Erythroblast (primary cell): ENCODE results near the gene NDE1.

ENCODE experiments used
- DNase-seq, 2 experiments: peaks; one replicate each; lab custom pipeline; 2025; lab: John Stamatoyannopoulos, UW
- GATA1 ChIP-seq: IDR thresholded peaks from 2 replicates; pipeline ENCODE4 v1.6.1; 2011; ENCODE audit warnings: low read depth, mild to moderate bottlenecking, control low read depth, low read length, moderate library complexity
- POLR2A ChIP-seq: IDR thresholded peaks from 2 replicates; pipeline ENCODE4 v1.6.1; 2011; ENCODE audit warnings: mild to moderate bottlenecking, low read length

Gene NDE1

GRCh38 chr16:15739464-15739863, 89.4 kb downstream of the NDE1 start:
- TF ChIP-seq POLR2A = no peak
- TF ChIP-seq GATA1 = no peak
- no peak for DNase-seq

GRCh38 chr16:15739950-15740349, 89.9 kb downstream of the NDE1 start:
- no peak for DNase-seq
- TF ChIP-seq POLR2A (no peak), GATA1 (no peak)

DNA sequence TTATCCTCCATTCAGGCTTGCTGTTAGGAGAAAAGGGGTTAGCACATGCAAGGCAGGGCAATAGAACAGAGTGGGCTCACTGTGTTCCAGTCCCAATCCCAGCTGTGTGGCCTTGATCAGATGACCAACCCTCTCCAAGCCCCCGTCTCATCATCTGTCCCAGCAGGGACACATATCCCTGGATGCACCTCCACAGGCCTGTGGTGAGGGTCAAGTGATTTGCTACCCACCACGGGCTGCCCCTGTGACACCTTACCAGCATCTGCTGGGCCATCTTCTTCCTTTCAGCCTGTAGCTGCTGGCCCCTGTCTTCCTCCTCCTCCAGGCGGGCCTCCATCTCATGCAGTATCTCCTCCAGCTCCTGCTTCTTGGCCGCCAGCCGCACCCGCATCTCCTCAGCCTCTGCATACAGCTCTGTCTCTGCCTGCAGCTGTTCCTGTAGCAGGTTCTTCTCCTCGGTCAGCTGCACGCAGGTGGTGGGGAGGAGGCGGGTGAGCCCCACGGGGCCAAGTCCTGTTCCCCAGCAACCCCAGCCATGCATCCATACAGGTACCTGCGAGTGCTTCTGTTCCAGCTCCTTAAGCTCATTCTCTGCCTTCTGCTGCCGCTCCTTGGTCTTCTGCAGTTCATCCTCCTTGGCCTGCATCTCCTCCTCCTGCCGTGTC, 91.3 kb downstream of the NDE1 start:
- DNase-seq = no peak
- no peak for TF ChIP-seq GATA1
- TF ChIP-seq POLR2A = no peak

- no peak for DNase-seq
- TF ChIP-seq POLR2A = no peak
- TF ChIP-seq GATA1 = no peak
Observed at GRCh38 chr16:15742716-15743115, 92.7 kb downstream of the NDE1 start.

DNA sequence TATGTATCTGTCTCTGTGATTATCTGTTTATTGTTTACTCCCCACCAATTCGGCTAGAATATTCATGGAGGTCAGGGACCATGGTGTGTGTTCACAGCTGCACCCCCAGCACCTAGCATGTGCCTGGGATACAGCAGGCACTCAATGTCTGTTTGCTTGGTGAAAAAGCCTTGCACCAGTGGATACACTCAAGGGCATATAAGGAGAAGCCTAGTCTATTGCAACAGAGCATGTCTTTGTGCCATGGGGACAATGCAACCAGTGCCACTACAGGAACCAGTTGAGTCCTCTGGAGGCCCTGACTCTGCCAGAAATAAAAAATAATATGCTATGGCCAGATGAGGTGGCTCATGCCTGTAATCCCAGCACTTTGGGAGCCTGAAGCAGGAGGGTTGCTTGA, 93.6 kb downstream of the NDE1 start:
- DNase-seq = no peak
- TF ChIP-seq POLR2A = no peak

DNA sequence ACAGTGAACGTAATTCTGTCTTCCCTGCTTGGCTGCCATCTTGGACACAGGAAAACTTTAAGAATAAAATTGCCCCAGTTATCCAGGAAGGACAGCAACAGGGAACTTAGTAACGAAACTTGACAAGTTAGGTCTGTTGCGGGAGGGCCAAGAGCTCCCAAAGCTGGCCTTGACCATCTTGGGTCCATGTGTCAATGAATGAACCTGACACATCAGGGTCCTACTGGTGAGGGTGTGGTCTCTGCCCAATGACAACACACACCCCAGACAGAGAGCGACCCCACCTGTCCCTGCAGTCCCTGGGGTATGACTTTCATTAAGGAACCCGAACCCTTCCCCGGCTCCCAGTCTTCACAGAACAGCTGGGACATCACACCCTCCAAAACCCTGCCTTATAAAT, 96.3 kb downstream of the NDE1 start:
- no peak for TF ChIP-seq GATA1
- no peak for TF ChIP-seq POLR2A
- DNase-seq = no peak

- TF ChIP-seq GATA1 (no peak), POLR2A (no peak)
- DNase-seq = no peak
Observed at GRCh38 chr16:15747937-15748336, 97.9 kb downstream of the NDE1 start.

DNA sequence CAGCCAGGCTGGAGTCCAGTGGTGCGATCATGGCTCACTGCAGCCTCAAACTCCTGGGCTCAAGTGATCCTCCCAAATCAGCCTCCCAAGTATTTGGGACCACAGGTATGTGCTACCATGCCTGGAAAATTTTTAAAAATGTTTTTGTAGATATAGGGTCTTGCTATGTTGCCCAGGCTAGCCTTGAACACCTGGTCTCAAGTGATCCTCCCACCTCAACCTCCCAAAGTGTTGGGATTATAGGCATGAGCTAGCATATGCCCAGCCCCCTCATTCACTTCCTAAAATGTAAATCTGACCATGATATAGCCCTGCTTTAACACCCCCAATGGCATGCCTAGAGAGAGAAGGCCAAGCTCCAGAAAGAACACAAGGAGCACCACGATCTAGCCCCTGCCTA, 98.6 kb downstream of the NDE1 start:
- DNase-seq = no peak
- TF ChIP-seq GATA1 (no peak), POLR2A (no peak)

DNA sequence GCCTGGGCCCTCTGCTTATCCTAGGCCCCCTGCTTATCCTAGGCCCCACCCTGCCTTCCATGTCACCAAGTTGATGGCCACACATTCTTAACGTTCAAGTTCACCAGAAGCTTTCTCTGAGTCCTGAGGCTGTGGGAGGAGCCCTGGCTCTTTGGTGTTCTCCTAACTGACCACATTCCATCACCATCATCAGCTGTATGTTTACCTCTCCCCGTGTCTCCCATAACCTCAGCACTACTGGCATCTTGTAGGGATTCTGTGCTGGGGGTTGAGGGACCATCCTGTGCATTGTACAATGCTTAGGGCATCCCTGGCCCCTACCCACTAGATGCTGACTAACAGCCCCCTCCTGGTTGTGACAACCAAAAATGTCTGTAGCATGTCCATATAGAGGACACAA, 99.3 kb downstream of the NDE1 start:
- DNase-seq = no peak
- TF ChIP-seq GATA1 (no peak), POLR2A (no peak)

GRCh38 chr16:15749985-15750384, 99.9 kb downstream of the NDE1 start:
- TF ChIP-seq POLR2A (no peak), GATA1 (no peak)
- DNase-seq = no peak

- no peak for TF ChIP-seq POLR2A
- TF ChIP-seq GATA1 = no peak
- DNase-seq = no peak
Observed at GRCh38 chr16:15751940-15752339, 101.9 kb downstream of the NDE1 start.

GRCh38 chr16:15752717-15753488, 102.9 kb downstream of the NDE1 start:
- TF ChIP-seq POLR2A = no peak
- no peak for TF ChIP-seq GATA1
- no peak for DNase-seq

DNA sequence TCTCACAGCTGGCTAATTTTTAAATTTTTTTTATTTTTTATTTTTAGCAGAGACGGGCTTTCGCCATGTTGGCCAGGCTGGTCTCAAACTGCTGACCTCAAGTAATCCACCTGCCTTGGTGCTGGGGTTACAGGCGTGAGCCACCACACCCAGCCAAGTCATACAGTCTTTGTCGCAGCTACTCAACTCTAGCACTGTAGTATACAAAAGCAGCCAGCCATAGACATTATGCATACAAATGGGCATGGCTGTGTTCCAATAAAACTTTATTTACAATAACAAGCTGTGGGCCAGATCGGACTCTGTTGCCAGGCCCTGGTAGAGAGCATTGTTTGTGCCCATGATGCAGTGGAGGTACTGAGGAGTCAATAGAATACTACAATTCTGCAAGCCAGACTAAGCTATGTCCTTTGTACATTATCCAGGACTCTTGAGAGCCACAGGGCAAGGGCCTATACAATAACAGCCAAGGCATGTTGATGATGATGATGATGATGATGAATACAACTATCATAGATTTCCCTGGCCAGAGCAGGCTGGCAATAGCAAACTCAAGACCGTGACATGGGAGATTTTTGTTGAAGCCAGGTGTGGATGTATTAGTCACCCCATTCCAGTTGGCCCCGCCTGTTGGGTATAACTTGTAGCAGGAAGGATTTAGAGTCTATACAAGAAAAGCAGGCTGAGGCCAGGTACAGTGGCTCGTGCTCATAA, 104.9 kb downstream of the NDE1 start:
- no peak for DNase-seq
- TF ChIP-seq GATA1 (no peak), POLR2A (no peak)

DNA sequence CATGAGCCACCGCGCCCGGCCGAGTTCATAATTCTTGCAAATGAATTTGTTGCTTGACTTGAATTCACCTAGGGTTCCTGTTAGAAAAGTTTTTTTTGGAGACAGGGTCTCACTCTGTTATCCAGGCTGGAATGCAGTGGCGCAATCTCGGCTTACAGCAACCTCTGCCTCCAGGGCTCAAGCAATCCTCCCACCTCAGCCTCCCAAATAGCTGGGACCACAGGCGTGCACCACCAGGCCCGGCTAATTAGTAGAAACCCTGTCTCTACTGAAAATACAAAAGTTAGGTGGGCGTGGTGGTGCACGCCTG, 107.0 kb downstream of the NDE1 start:
- no peak for DNase-seq
- TF ChIP-seq POLR2A (no peak), GATA1 (no peak)

GRCh38 chr16:15757630-15758251, 107.7 kb downstream of the NDE1 start:
- no peak for DNase-seq
- TF ChIP-seq POLR2A = no peak
- no peak for TF ChIP-seq GATA1
